Measurements from ENCODE around the gene CACNA1G.
A peak's percentile ranks its signal among the peaks of the same experiment; 100 is the strongest.

The CACNA1G gene

GRCh38 chr17:50533720-50534148 is 26.8 kb upstream of the CACNA1G start:
- no peak for DNase-seq

- DNase-seq = no peak
Observed at GRCh38 chr17:50534222-50534978, 26.1 kb upstream of the CACNA1G start.

DNA sequence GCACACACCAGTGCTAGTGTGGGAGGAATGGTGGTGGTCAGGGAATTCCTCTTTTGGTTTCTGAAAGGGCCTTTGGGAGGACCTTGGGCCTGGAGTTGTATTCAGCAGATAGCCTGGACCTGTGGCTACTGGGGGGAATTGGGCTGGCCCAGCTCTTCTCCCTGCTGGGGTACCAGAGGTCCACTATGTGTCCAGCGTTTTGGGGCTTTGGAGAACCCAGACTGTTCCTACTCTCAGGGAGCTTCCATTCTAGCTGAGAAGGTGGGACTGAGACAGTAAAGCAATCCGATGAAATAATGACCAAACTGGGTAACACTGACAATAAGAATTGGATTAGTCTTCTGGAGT is 25.6 kb upstream of the CACNA1G start:
- DNase-seq = no peak

- DNase-seq = no peak
Observed at GRCh38 chr17:50535407-50535806, 25.1 kb upstream of the CACNA1G start.

- no peak for DNase-seq
Observed at GRCh38 chr17:50536683-50537646, 23.6 kb upstream of the CACNA1G start.

DNA sequence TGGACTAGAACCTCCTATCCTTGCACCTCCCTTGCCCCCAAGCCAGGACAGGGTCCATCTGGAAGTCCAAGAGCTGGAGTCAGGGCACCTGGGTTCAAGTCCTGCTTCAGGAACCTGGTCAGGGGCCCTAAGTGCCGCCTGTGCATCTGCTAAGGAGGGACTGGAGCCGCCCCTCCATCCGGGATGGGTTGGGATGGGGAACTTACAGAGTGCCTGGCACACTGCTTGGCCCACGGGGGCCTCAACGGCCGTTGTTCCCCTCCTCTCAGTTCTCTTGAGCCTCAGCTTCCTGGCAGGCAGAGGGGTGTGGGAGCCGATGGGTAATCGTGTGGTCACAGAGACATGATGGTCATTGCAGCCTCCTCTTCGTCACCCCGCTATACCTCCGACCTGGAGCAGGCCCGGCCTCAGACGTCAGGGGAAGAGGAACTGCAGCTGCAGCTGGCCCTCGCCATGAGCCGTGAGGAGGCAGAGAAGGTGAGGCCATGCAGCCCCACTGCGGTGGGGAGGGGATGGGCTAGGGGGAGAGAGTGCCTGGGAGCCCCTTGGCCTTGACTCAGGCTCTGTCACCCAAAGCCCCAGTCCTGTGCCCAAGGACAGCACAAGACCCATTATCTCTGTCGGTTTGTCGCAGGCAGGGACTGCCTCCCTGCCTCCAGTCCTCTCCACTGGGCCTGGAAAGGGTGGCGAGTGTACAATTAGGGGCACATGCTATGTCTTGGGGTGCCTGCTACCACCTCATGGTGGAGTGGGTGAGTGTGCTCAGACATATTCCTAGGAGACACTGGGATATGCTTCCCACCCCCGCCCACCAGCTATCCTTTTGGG is 22.6 kb upstream of the CACNA1G start:
- DNase-seq = no peak

DNA sequence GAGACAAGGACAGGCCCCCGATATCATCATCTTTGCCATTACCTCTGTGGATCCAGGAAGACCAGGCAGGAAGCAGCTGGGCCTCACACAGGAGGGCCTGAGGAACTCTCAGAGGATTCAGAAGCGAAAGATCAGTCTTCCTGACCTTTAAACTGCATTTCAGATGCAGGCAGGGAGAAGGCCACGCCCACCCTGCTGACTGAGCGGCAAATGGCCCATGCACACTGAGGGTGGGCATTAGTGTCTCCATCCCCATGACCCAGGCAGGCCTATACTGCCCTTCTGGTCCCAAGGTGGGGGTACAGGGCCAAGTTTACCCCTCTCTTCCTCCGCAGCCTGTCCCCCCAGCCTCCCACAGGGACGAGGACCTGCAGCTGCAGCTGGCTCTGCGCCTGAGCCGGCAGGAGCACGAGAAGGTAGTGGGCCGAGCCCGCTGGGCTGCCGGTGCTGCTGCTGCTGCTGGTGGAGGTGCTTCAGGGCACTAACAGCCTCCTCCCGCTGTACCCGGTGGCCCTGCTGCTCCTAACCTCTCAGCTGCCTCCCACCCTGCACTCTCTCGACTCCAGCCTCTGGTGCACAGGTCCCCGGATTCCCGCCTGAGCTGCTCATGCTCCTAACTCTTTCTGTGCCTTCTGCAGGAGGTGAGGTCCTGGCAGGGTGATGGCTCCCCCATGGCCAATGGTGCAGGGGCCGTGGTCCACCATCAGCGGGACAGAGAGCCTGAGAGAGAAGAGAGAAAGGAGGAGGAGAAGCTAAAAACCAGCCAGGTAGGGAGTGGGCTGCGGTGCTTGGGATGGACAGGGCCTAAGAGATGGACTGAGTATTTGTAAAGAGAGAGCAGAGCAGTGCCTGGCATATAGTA is 21.7 kb upstream of the CACNA1G start:
- no peak for DNase-seq

DNA sequence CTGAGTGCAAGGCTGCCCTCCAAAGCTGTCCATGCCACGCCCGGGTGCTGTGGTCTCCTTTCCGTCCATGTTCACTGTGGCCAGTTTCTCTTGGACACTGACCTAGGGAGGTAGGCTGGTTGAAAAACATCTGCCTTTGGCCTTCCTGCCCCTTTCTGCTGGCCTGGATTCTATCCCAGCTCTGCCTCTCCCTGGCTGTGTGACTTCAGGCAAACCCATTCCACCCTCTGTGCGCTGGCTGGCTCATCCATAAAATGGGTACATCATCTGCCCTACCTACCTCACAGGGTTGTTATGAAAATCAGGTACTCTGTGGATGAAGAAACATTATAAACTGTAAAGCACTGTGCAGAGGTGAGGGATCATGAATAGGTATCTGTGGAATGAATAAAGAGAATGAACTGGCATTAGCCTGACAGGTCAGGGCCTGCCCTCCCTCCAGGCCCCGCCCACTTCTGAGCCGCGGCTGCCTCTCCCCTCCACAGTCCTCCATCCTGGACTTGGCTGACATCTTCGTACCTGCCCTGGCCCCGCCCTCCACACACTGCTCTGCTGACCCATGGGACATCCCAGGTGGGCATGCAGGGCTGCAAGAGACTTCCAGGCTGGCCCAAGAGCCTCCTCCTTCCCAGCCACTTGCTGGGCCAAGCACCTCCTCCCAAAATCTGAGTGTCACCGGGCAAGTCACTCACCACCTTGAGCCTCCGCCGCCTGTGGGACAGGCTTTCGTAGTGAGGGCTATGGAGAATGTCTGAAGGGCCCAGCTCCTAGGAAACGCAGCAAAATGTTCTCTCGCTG is 20.6 kb upstream of the CACNA1G start:
- DNase-seq = no peak

DNA sequence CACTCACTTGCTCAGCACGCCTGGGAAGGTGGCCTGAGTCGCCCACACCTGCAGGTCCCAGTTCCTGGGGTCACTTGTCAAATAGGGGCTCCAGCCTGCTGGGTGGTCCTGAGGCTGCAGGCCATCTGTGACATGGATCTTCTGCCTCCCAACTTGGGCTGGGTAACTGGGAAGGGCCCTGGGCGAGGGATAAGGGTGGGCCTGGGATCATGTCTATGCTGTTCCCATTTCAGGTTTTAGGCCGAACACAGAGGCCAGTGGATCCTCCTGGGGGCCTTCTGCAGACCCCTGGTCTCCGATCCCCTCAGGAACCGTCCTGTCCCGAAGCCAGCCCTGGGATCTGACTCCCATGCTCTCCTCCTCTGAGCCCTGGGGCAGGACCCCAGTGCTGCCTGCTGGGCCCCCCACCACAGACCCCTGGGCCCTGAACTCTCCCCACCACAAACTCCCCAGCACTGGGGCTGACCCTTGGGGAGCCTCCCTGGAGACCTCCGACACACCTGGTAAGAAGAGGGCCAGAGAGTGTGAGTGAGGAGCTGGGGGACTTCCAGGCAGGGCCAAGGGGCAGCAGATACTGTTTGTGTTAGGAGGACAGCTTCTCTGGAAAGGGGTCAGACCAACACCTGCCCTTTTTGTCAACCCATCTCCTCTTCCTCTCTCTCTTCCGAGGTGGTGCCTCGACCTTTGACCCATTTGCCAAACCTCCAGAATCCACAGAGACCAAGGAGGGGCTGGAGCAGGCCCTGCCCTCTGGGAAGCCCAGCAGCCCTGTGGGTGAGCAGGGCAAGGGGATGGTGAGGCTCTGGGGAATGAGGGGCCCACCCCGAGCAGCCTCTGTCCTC is 19.7 kb upstream of the CACNA1G start:
- no peak for DNase-seq

GRCh38 chr17:50541402-50541715 is 19.2 kb upstream of the CACNA1G start:
- DNase-seq = no peak

DNA sequence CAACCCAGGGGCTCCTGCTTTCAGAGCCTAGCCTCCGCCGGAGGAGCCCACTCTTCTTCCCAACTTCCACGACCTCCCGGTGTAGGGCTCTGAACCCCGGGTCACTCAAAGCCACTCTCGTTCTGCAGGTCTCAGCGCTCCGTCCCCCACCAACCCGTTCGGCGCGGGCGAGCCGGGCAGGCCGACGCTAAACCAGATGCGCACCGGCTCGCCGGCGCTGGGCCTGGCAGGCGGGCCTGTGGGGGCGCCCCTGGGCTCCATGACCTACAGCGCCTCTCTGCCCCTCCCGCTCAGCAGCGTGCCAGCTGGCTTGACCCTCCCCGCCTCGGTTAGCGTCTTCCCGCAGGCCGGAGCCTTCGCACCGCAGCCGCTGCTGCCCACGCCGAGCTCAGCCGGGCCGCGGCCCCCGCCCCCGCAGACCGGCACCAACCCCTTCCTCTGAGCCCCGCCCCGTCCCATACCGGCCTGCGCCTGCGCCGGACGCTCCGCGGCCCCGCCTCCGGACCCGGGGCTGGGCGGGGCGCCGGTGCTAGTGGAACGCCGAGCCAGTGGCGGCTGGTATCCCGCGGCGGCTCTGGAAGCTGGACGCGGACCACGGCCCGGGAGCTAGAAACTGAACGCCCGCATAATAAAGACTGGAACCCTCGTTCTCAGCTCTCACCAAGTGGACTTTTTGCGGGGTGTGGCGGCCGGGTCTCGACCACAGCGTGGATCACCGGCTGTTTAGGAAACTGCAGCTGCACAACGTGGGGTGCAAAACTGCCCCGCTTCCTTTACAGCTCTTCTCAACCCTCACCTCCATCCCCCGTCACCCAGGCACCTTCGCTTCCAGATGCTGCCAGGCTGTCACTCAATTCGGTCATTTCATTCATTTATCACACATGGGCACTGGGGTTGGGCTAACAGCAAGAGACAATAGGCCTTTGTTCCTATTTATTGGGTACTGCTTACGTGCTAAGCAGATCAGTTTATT is 18.5 kb upstream of the CACNA1G start:
- peak; percentile 86 to 91 for DNase-seq

GRCh38 chr17:50542795-50543774 is 17.4 kb upstream of the CACNA1G start:
- no peak for DNase-seq

DNA sequence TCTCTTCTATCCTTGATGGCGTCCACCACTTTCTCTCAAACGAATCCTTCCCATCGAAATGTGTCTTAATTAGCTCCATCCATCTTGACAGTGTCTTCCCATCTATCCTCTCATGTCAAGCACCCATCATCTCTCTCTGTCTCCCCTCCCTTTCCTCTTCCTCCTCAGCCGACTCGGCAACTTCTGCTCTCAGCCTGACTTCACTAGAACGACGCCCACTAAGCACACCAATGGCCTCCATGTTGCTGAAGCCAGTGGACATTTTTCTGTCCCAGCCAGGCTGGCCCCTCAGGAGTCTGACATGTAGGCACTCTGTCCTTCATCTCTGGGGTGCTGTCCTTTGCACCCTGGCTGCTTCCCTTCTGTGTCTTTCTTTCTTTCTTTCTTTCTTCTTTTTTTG is 16.0 kb upstream of the CACNA1G start:
- DNase-seq = peak; percentile 59 to 66

GRCh38 chr17:50545311-50545710 is 15.2 kb upstream of the CACNA1G start:
- DNase-seq = no peak

DNA sequence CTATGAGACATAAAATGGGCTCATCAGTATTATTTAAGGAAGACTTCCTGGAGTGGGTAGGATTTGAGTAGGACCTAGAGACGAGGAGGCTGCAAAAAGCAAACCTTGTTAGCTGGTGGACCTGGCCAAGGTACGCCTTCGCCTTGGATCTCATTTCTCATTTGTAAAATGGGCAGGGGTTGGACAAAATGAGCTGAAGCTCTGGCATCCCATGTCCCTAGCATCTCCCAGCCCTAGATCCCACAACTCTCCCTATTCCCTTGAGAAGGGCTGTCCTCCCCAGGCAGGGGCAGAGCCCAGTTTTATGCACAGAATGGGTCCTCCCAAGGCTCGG is 13.8 kb upstream of the CACNA1G start:
- no peak for DNase-seq

GRCh38 chr17:50547035-50547735 is 13.3 kb upstream of the CACNA1G start, which contains the start of gene SPATA20:
TSS of gene SPATA20 (plus strand) at chr17:50547174. CDS start at chr17:50547209, 35 bp downstream.
- DNase-seq = peak; percentile 94 to 95

- DNase-seq = no peak
Observed at GRCh38 chr17:50547736-50548083, 12.8 kb upstream of the CACNA1G start.

Data from inflammatory macrophage (primary cell).